ENCODE measurements around the gene CEP41. TPM values are rescaled to one million over a fixed set of nuclear protein-coding genes. Genes with fewer than 3 reads are reported as not detected.

The CEP41 gene
- polyA plus RNA-seq, 3 donors = 2.9 to 8.5 (median 7.2) TPM

DNA sequence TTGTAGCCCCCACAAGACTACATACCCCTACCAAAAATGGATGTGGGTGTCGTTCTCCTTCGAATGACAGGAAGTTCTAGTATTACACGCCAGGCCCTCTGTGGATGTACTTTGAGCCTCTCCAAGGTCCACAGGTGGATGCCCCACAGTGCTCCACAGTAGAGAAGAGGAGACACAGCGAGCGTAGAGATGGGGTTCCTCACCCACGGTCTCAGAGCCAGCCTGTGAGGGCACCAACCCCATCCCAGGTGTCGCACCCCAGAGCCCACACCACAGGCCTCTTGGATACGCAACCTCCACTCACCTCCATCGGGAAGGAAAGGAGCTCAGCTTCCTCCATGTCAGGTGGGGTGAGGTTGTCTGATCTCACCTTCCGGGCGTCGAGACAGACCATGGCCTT lies 93.9 kb downstream of the CEP41 start:
- H3K4me1 ChIP-seq (ENCODE audit: control insufficient read depth in 1 of 2, insufficient read depth in 2 of 2, low read length in 2 of 2) = no peaks in the 10 kb centered on the region
- Mint-ChIP-seq H3K4me3 (no peak overlapping the region), H3K27ac (no peak overlapping the region), H3K27me3 (ENCODE audit: low read depth in 3 of 3) (peaks cover 0 to 9% (median 0%) of the 10 kb centered on the region in 3 donors), H3K36me3 (no peaks in the 10 kb centered on the region), H3K4me1 (peaks cover 4% of the 10 kb centered on the region), H3K9me3 (peaks cover 0 to 2% (median 0%) of the 10 kb centered on the region in 7 donors)
- WGBS (ENCODE audit: insufficient coverage) = 67% methylated on average over 3 of the region's 12 CpGs
- no peaks in the 10 kb centered on the region for H3K36me3 ChIP-seq (replicated peaks in 1 of 2; ENCODE audit: control insufficient read depth in 1 of 2, insufficient read depth in 2 of 2, low read length in 2 of 2)
- no peaks in the 10 kb centered on the region for H4K20me1 ChIP-seq (ENCODE audit: insufficient read depth, low read length)
- H3K9ac ChIP-seq (ENCODE audit: insufficient read depth, low read length, poor library complexity, severe bottlenecking) = no peak overlapping the region
- no peaks in the 10 kb centered on the region for H3K79me2 ChIP-seq (ENCODE audit: insufficient read depth, low read length)
- TF ChIP-seq, protein P1, sequence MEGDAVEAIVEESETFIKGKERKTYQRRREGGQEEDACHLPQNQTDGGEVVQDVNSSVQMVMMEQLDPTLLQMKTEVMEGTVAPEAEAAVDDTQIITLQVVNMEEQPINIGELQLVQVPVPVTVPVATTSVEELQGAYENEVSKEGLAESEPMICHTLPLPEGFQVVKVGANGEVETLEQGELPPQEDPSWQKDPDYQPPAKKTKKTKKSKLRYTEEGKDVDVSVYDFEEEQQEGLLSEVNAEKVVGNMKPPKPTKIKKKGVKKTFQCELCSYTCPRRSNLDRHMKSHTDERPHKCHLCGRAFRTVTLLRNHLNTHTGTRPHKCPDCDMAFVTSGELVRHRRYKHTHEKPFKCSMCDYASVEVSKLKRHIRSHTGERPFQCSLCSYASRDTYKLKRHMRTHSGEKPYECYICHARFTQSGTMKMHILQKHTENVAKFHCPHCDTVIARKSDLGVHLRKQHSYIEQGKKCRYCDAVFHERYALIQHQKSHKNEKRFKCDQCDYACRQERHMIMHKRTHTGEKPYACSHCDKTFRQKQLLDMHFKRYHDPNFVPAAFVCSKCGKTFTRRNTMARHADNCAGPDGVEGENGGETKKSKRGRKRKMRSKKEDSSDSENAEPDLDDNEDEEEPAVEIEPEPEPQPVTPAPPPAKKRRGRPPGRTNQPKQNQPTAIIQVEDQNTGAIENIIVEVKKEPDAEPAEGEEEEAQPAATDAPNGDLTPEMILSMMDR (IDR thresholded peaks at IDR 0.05) = no peak
- no peaks in the 10 kb centered on the region for H3K27me3 ChIP-seq (ENCODE audit: control insufficient read depth in 2 of 2, insufficient read depth in 2 of 2, low read length in 2 of 2)
- intact Hi-C loops (cut with micrococcal nuclease) = no loop called here
- no peak for DNase-seq
- no peak overlapping the region for H3K4me2 ChIP-seq (replicated peaks; ENCODE audit: extremely low read depth, low read length, poor library complexity, severe bottlenecking)
- H3K27ac ChIP-seq (ENCODE audit: low read depth in 1 of 2, low read length in 2 of 2) = no peak overlapping the region
- no peaks in the 10 kb centered on the region for H3K9me3 ChIP-seq (replicated peaks in 1 of 2; ENCODE audit: control insufficient read depth in 1 of 2, insufficient read depth in 1 of 2, low read length in 2 of 2)
- no peak overlapping the region for H3K4me3 ChIP-seq (replicated peaks in 1 of 3; ENCODE audit: low read depth in 2 of 3, low read length in 3 of 3)
- H2AFZ ChIP-seq (ENCODE audit: insufficient read depth, low read depth, low read length, poor library complexity, severe bottlenecking) = no peak overlapping the region

DNA sequence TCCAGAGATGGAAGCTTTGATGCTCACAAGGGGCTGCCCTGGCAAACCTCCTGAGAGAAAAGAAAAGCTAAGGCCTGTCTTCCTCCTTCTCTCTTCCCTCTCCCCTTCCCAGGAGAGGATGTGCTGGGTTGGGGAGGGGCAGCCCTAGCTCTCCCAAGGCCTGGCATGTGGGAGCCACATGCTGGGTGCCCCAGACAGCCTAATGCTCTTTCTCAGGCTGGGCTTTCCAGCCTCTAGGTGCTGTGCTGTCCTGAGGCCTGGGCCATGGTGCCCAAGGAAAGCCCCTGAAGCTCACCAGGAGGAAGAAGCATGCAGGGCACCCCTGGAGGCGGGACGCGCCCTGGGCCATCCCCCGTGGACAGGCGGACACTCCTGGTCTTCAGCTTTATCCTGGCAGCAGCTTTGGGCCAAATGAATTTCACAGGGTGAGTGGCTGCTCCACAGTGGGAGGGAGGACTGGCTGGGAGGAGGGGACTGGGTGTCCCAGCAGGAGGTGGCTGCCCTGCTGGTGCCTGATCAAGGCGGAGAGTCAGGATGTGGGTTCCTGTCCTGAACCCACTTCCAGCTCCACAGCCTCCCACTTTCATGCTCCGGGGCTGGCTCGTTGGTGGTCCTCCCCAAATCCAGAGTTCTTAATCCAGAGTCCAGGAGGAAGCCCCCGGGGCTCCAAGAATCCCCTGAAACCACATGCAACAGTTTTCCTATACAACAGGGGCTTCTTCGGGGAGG lies 94.5 kb downstream of the CEP41 start:
- Histone ChIP-seq H3K27me3 (ENCODE audit: control insufficient read depth in 2 of 2, insufficient read depth in 2 of 2, low read length in 2 of 2) (no peaks in the 10 kb centered on the region), H3K4me3 (replicated peaks in 1 of 3; ENCODE audit: low read depth in 2 of 3, low read length in 3 of 3) (no peak overlapping the region), H3K27ac (ENCODE audit: low read depth in 1 of 2, low read length in 2 of 2) (no peak overlapping the region), H3K9ac (ENCODE audit: insufficient read depth, low read length, poor library complexity, severe bottlenecking) (no peak overlapping the region), H4K20me1 (ENCODE audit: insufficient read depth, low read length) (no peaks in the 10 kb centered on the region), H2AFZ (ENCODE audit: insufficient read depth, low read depth, low read length, poor library complexity, severe bottlenecking) (no peak overlapping the region), H3K4me2 (replicated peaks; ENCODE audit: extremely low read depth, low read length, poor library complexity, severe bottlenecking) (no peak overlapping the region), H3K79me2 (ENCODE audit: insufficient read depth, low read length) (no peaks in the 10 kb centered on the region), H3K4me1 (ENCODE audit: control insufficient read depth in 1 of 2, insufficient read depth in 2 of 2, low read length in 2 of 2) (no peaks in the 10 kb centered on the region), H3K9me3 (replicated peaks in 1 of 2; ENCODE audit: control insufficient read depth in 1 of 2, insufficient read depth in 1 of 2, low read length in 2 of 2) (peaks cover 0 to 4% of the 10 kb centered on the region in 2 donors), H3K36me3 (replicated peaks in 1 of 2; ENCODE audit: control insufficient read depth in 1 of 2, insufficient read depth in 2 of 2, low read length in 2 of 2) (no peaks in the 10 kb centered on the region)
- Mint-ChIP-seq H3K4me1 (peaks cover 4% of the 10 kb centered on the region), H3K27ac (no peak overlapping the region), H3K36me3 (no peaks in the 10 kb centered on the region), H3K9me3 (peaks cover 0 to 5% (median 1%) of the 10 kb centered on the region in 7 donors), H3K27me3 (ENCODE audit: low read depth in 3 of 3) (peaks cover 0 to 8% (median 0%) of the 10 kb centered on the region in 3 donors), H3K4me3 (no peak overlapping the region)
- intact Hi-C loops (cut with micrococcal nuclease) = no loop called here
- TF ChIP-seq, protein P1 (IDR thresholded peaks at IDR 0.05) = no peak
- DNase-seq = no peak
- WGBS (ENCODE audit: insufficient coverage) = 94% methylated on average over 7 of the region's 10 CpGs

Measured in CD14-positive monocyte (primary cell).